ENCODE measurements around the gene PROSER2.

GRCh38 chr10:11907914-11908313 lies 84.8 kb downstream of the PROSER2 start:
- TF ChIP-seq CTCF (IDR thresholded peaks at IDR 0.05; ENCODE audit: low read depth, low read length, poor library complexity, severe bottlenecking) (no peak), EZH2phosphoT487 (IDR thresholded peaks at IDR 0.05; ENCODE audit: borderline replicate concordance, low read length) (no peak)
